Right atrium auricular region (tissue), 2 donors: ENCODE results near the gene DTX3. TPM values are rescaled to one million over a fixed set of nuclear protein-coding genes. Genes with fewer than 3 reads are reported as not detected.
A peak's percentile ranks its signal among the peaks of the same experiment; 100 is the strongest.

Experiments used
- DNase-seq: peaks from one replicate; pipeline ENCODE4 v3.0.0-alpha.2; 2019; ENCODE audit warnings: low spot score
- H3K27ac ChIP-seq, 2 donors: fragments of 200-600 bp; sonication (generic); 1 replicate in 1 of 2; 2 replicates in 1 of 2; pipeline ENCODE4 v1.5.1; 2016 to 2019
- H3K27me3 ChIP-seq, 2 donors: fragments of 200-600 bp; sonication (generic); one replicate each; pipeline versions ENCODE4 v1.5.1 to v1.6.0; 2017 to 2019
- H3K36me3 ChIP-seq: fragments of 200-600 bp; sonication (generic); one replicate; pipeline ENCODE4 v1.5.1; 2016
- H3K4me1 ChIP-seq, 2 donors: fragments of 200-600 bp; sonication (generic); one replicate each; pipeline versions ENCODE4 v1.5.1 to v1.6.0; 2017 to 2019
- H3K4me3 ChIP-seq, 2 donors: fragments of 200-600 bp; sonication (generic); 1 replicate in 1 of 2; 2 replicates in 1 of 2; pipeline ENCODE4 v1.5.1; 2017 to 2019; ENCODE audit warnings: mild to moderate bottlenecking in 1 of 2, moderate library complexity in 1 of 2
- H3K9me3 ChIP-seq, 2 donors: fragments of 200-600 bp; sonication (generic); one replicate each; pipeline ENCODE4 v1.5.1; 2019
- CTCF ChIP-seq, 2 donors: fragments of 200-600 bp; sonication (generic); IDR thresholded peaks; one replicate each; pipeline ENCODE4 v1.5.1; 2019; ENCODE audit warnings: antibody characterized with exemption in 2 of 2
- total RNA-seq, 2 donors: library from RNA; depleted of rRNA; stranded (reverse); fragments of >200 nt; gene quantifications; one replicate each; pipeline ENCODE4 v1.1.0, GENCODE V29; 2016

Gene DTX3
- total RNA-seq, 2 donors from 2014 or later: 22.3 to 32.5 TPM

- Histone ChIP-seq H3K36me3 (peaks cover 6% of the 10 kb centered on the region), H3K9me3 (no peaks in the 10 kb centered on the region), H3K27ac (no peak overlapping the region), H3K4me1 (peaks cover 0 to 47% of the 10 kb centered on the region in 2 donors), H3K4me3 (no peak overlapping the region), H3K27me3 (no peaks in the 10 kb centered on the region)
- TF ChIP-seq CTCF (IDR thresholded peaks at IDR 0.05): no peak
- DNase-seq: no peak
Observed at GRCh38 chr12:57606399-57606798, 1.8 kb downstream of the DTX3 start.

DNA sequence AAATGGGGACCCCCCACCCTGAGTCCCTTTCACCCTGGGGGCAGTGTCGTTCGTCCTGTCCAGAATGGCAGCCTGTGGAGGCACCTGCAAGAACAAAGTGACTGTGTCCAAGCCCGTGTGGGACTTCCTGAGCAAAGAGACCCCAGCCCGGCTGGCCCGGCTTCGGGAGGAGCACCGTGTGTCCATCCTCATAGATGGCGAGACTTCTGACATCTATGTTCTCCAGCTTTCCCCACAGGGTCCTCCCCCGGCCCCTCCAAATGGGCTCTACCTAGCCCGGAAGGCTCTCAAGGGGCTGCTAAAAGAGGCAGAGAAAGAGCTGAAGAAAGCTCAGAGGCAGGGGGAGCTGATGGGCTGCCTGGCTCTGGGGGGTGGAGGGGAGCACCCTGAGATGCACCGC lies 2.2 kb downstream of the DTX3 start:
- Histone ChIP-seq H3K9me3 (no peaks in the 10 kb centered on the region), H3K36me3 (peaks cover 2% of the 10 kb centered on the region), H3K27ac (no peak overlapping the region), H3K4me1 (peaks cover 0 to 51% of the 10 kb centered on the region in 2 donors), H3K4me3 (no peak overlapping the region), H3K27me3 (no peaks in the 10 kb centered on the region)
- no peak for DNase-seq
- no peak for TF ChIP-seq CTCF (IDR thresholded peaks at IDR 0.05)

GRCh38 chr12:57607958-57608663 lies 3.5 kb downstream of the DTX3 start:
- H3K4me1 ChIP-seq: peaks cover 0 to 63% of the 10 kb centered on the region in 2 donors
- no peaks in the 10 kb centered on the region for H3K9me3 ChIP-seq
- no peaks in the 10 kb centered on the region for H3K36me3 ChIP-seq
- no peak for TF ChIP-seq CTCF (IDR thresholded peaks at IDR 0.05)
- DNase-seq: no peak
- no peak overlapping the region for H3K4me3 ChIP-seq
- no peaks in the 10 kb centered on the region for H3K27me3 ChIP-seq
- peak overlapping the region in 1 of 2 donors; percentile 85 for H3K27ac ChIP-seq

- DNase-seq: no peak
- Histone ChIP-seq H3K36me3 (no peaks in the 10 kb centered on the region), H3K9me3 (no peaks in the 10 kb centered on the region), H3K4me1 (peaks cover 0 to 62% of the 10 kb centered on the region in 2 donors), H3K27ac (peak overlapping the region; percentile 85 to 87), H3K4me3 (no peak overlapping the region), H3K27me3 (no peaks in the 10 kb centered on the region)
- no peak for TF ChIP-seq CTCF (IDR thresholded peaks at IDR 0.05)
Observed at GRCh38 chr12:57609101-57609780, 4.6 kb downstream of the DTX3 start.

DNA sequence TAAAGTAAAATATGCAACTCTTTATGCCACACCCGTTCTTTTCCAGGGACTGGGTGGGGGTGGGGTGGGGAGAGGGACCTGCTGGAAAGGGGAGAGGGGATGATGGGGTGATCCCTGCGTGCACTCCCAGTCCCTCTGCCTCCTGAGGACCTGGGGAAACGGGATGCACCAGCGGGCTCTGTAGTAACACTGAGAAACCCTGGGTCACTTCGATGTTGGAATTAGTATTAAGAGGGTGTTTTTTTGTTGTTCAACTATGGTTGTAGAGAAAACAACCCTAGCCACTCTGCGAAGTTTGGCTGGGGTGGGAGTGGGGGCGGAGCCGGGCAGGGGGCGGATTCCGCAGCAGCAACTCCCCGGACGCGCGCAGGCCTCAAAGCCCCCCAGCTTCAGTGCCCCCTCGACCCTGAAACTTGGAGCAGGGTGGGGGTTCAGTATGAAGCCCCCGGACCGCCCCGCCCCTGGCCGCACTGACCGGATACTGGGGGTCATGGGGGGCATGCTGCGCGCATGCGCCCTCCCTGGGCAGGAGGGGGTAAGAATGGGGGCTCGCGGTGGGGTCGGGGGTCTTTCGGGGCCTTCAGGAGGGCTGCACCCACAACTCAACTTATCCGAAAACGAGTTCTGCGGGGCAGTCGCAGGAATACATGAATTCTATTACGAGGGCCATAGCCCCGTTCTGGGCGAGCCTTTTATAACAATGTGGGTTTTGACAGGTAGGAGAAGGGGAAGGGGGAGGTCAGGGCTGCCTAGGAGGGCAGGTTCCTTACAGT lies 5.3 kb downstream of the DTX3 start:
- Histone ChIP-seq H3K27ac (peak overlapping the region; percentile 85 to 87), H3K4me1 (peaks cover 0 to 59% of the 10 kb centered on the region in 2 donors), H3K4me3 (peak overlapping the region; percentile 78 to 82), H3K27me3 (no peaks in the 10 kb centered on the region), H3K9me3 (no peaks in the 10 kb centered on the region), H3K36me3 (no peaks in the 10 kb centered on the region)
- no peak for TF ChIP-seq CTCF (IDR thresholded peaks at IDR 0.05)
- no peak for DNase-seq
